22Rv1 (cell line): ENCODE data around the gene SLIT1.

Experiments
- ZFX ChIP-seq: fragments of 450-650 bp; IDR thresholded peaks from 2 replicates; pipeline ENCODE4 v1.6.1; 2017; ENCODE audit warnings: antibody characterized with exemption, borderline replicate concordance
- TF ChIP-seq, protein P1 (sequence below): fragments of 450-650 bp; IDR thresholded peaks from 2 replicates; pipeline ENCODE4 v1.5.1; 2017; ENCODE audit warnings: mild to moderate bottlenecking

DNA sequence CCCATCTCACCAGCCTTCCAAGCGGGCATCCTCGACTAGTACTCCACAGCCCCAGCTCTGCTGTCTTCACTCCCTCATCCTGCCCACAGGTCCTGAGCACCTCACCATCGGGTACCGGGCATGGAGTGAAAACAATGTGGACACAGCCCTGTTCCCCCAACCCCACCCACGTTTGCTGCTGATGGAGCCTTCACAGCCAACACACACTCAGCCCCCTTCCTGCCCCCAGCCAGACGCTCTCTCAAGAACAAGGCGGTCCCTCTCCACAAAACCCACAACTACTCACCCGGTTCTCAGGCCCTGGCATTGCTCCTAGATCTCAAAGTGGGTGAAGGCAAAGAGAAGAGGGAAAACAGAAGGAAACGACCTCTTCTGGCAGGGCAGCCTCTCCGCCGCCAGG, 56.1 kb downstream of the SLIT1 start:
- TF ChIP-seq, protein P1, sequence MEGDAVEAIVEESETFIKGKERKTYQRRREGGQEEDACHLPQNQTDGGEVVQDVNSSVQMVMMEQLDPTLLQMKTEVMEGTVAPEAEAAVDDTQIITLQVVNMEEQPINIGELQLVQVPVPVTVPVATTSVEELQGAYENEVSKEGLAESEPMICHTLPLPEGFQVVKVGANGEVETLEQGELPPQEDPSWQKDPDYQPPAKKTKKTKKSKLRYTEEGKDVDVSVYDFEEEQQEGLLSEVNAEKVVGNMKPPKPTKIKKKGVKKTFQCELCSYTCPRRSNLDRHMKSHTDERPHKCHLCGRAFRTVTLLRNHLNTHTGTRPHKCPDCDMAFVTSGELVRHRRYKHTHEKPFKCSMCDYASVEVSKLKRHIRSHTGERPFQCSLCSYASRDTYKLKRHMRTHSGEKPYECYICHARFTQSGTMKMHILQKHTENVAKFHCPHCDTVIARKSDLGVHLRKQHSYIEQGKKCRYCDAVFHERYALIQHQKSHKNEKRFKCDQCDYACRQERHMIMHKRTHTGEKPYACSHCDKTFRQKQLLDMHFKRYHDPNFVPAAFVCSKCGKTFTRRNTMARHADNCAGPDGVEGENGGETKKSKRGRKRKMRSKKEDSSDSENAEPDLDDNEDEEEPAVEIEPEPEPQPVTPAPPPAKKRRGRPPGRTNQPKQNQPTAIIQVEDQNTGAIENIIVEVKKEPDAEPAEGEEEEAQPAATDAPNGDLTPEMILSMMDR = no peak
- no peak for TF ChIP-seq ZFX
